ENCODE data around the gene LSM3.

Gene LSM3

GRCh38 chr3:14148041-14148985, 30.3 kb upstream of the LSM3 start:
- Histone ChIP-seq H2BK120ac (ENCODE audit: low read depth, low read length) (no peak overlapping the region), H4K8ac (ENCODE audit: low read depth, low read length) (no peak overlapping the region), H3K4ac (ENCODE audit: low read length) (no peak overlapping the region), H2BK5ac (ENCODE audit: low read length) (no peak overlapping the region), H3K4me2 (ENCODE audit: insufficient read depth, low read length, poor library complexity, severe bottlenecking) (no peak overlapping the region), H3K79me1 (ENCODE audit: low read depth, low read length) (no peaks in the 10 kb centered on the region), H3K14ac (ENCODE audit: low read length) (no peak overlapping the region), H4K91ac (ENCODE audit: low read depth, low read length, poor library complexity) (no peak overlapping the region), H3K9ac (ENCODE audit: low read depth, low read length, poor library complexity) (peak overlapping the region; percentile 2), H2BK15ac (ENCODE audit: low read length) (no peak overlapping the region), H3K23ac (ENCODE audit: low read depth, low read length, poor library complexity) (peak overlapping the region; percentile 32), H3K4me1 (ENCODE audit: control insufficient read depth in 2 of 2, insufficient read depth in 1 of 2, low read depth in 1 of 2, low read length in 2 of 2) (peaks cover 7 to 18% of the 10 kb centered on the region in 2 donors), H3K9me3 (replicated peaks in 1 of 2; ENCODE audit: control insufficient read depth in 2 of 2, insufficient read depth in 1 of 2, low read depth in 1 of 2, low read length in 2 of 2) (no peaks in the 10 kb centered on the region), H3K4me3 (ENCODE audit: low read length in 2 of 2) (no peak overlapping the region), H3K27ac (replicated peaks; ENCODE audit: low read length) (no peak overlapping the region), H2AK5ac (ENCODE audit: low read depth, low read length) (no peak overlapping the region), H2BK12ac (ENCODE audit: low read length) (no peak overlapping the region), H3K36me3 (replicated peaks in 1 of 2; ENCODE audit: control insufficient read depth in 2 of 2, insufficient read depth in 2 of 2, low read length in 2 of 2) (peaks cover 23 to 83% of the 10 kb centered on the region in 2 donors), H3K18ac (ENCODE audit: low read length) (no peak overlapping the region), H3K27me3 (ENCODE audit: control insufficient read depth in 3 of 3, insufficient read depth in 3 of 3, low read depth in 1 of 3, low read length in 3 of 3) (no peaks in the 10 kb centered on the region), H2AFZ (ENCODE audit: low read length) (no peak overlapping the region)
- no peak for DNase-seq (ENCODE audit: low spot score)
- WGBS, 2 donors (ENCODE audit: extremely low coverage in 2 of 2, insufficient read length in 2 of 2, insufficient replicate concordance in 1 of 2), result no CpG with 5 or more reads among the region's 28 CpGs

- peaks cover 30 to 91% of the 10 kb centered on the region in 2 donors for H3K36me3 ChIP-seq (replicated peaks in 1 of 2; ENCODE audit: control insufficient read depth in 2 of 2, insufficient read depth in 2 of 2, low read length in 2 of 2)
Observed at GRCh38 chr3:14150078-14150477, 28.5 kb upstream of the LSM3 start.

GRCh38 chr3:14150491-14151230, 28.0 kb upstream of the LSM3 start:
- Histone ChIP-seq H3K27ac (replicated peaks; ENCODE audit: low read length) (no peak overlapping the region), H4K91ac (ENCODE audit: low read depth, low read length, poor library complexity) (no peak overlapping the region), H2BK12ac (ENCODE audit: low read length) (no peak overlapping the region), H2BK15ac (ENCODE audit: low read length) (no peak overlapping the region), H3K79me1 (ENCODE audit: low read depth, low read length) (no peaks in the 10 kb centered on the region), H4K8ac (ENCODE audit: low read depth, low read length) (no peak overlapping the region), H2AFZ (ENCODE audit: low read length) (no peak overlapping the region), H2BK5ac (ENCODE audit: low read length) (no peak overlapping the region), H3K4me2 (ENCODE audit: insufficient read depth, low read length, poor library complexity, severe bottlenecking) (no peak overlapping the region), H3K14ac (ENCODE audit: low read length) (no peak overlapping the region), H2AK5ac (ENCODE audit: low read depth, low read length) (no peak overlapping the region), H3K9me3 (replicated peaks in 1 of 2; ENCODE audit: control insufficient read depth in 2 of 2, insufficient read depth in 1 of 2, low read depth in 1 of 2, low read length in 2 of 2) (no peaks in the 10 kb centered on the region), H3K9ac (ENCODE audit: low read depth, low read length, poor library complexity) (no peak overlapping the region), H3K4ac (ENCODE audit: low read length) (no peak overlapping the region), H3K4me3 (ENCODE audit: low read length in 2 of 2) (no peak overlapping the region), H3K36me3 (replicated peaks in 1 of 2; ENCODE audit: control insufficient read depth in 2 of 2, insufficient read depth in 2 of 2, low read length in 2 of 2) (peaks cover 26 to 89% of the 10 kb centered on the region in 2 donors), H3K18ac (ENCODE audit: low read length) (no peak overlapping the region), H3K23ac (ENCODE audit: low read depth, low read length, poor library complexity) (no peak overlapping the region), H3K27me3 (ENCODE audit: control insufficient read depth in 3 of 3, insufficient read depth in 3 of 3, low read depth in 1 of 3, low read length in 3 of 3) (no peaks in the 10 kb centered on the region), H3K4me1 (ENCODE audit: control insufficient read depth in 2 of 2, insufficient read depth in 1 of 2, low read depth in 1 of 2, low read length in 2 of 2) (peaks cover 0 to under 1% of the 10 kb centered on the region in 2 donors), H2BK120ac (ENCODE audit: low read depth, low read length) (no peak overlapping the region)
- no CpG with 5 or more reads among the region's 9 CpGs for WGBS, 2 donors (ENCODE audit: extremely low coverage in 2 of 2, insufficient read length in 2 of 2, insufficient replicate concordance in 1 of 2)
- no peak for DNase-seq (ENCODE audit: low spot score)

More at GRCh38 chr3:14150078-14150477, 28.5 kb upstream of the LSM3 start:
- H3K4ac ChIP-seq (ENCODE audit: low read length), result no peak overlapping the region
- no peak overlapping the region for H2AK5ac ChIP-seq (ENCODE audit: low read depth, low read length)
- H4K91ac ChIP-seq (ENCODE audit: low read depth, low read length, poor library complexity), result no peak overlapping the region
- H3K23ac ChIP-seq (ENCODE audit: low read depth, low read length, poor library complexity), result no peak overlapping the region
- H2BK12ac ChIP-seq (ENCODE audit: low read length), result no peak overlapping the region
- H3K27ac ChIP-seq (replicated peaks; ENCODE audit: low read length), result no peak overlapping the region
- no peak overlapping the region for H2BK120ac ChIP-seq (ENCODE audit: low read depth, low read length)
- no peak overlapping the region for H3K4me3 ChIP-seq (ENCODE audit: low read length in 2 of 2)
- H3K9me3 ChIP-seq (replicated peaks in 1 of 2; ENCODE audit: control insufficient read depth in 2 of 2, insufficient read depth in 1 of 2, low read depth in 1 of 2, low read length in 2 of 2), result no peaks in the 10 kb centered on the region
- H3K27me3 ChIP-seq (ENCODE audit: control insufficient read depth in 3 of 3, insufficient read depth in 3 of 3, low read depth in 1 of 3, low read length in 3 of 3), result no peaks in the 10 kb centered on the region
- no peak overlapping the region for H2BK5ac ChIP-seq (ENCODE audit: low read length)
- H3K14ac ChIP-seq (ENCODE audit: low read length), result no peak overlapping the region
- no peak overlapping the region for H2AFZ ChIP-seq (ENCODE audit: low read length)
- no peak overlapping the region for H3K18ac ChIP-seq (ENCODE audit: low read length)
- H4K8ac ChIP-seq (ENCODE audit: low read depth, low read length), result no peak overlapping the region
- no peaks in the 10 kb centered on the region for H3K79me1 ChIP-seq (ENCODE audit: low read depth, low read length)
- peaks cover 0 to 7% of the 10 kb centered on the region in 2 donors for H3K4me1 ChIP-seq (ENCODE audit: control insufficient read depth in 2 of 2, insufficient read depth in 1 of 2, low read depth in 1 of 2, low read length in 2 of 2)
- H3K4me2 ChIP-seq (ENCODE audit: insufficient read depth, low read length, poor library complexity, severe bottlenecking), result no peak overlapping the region
- no peak overlapping the region for H3K9ac ChIP-seq (ENCODE audit: low read depth, low read length, poor library complexity)
- no peak for DNase-seq (ENCODE audit: low spot score)
- H2BK15ac ChIP-seq (ENCODE audit: low read length), result no peak overlapping the region
- WGBS, 2 donors (ENCODE audit: extremely low coverage in 2 of 2, insufficient read length in 2 of 2, insufficient replicate concordance in 1 of 2), result no CpG with 5 or more reads among the region's 9 CpGs
